GM10847 (cell line): ENCODE data around the gene SSR4.

ENCODE experiments used
- POLR2A ChIP-seq: IDR thresholded peaks from 2 replicates; pipeline ENCODE4 v1.6.1; 2011; ENCODE audit not compliant: insufficient read length; ENCODE audit errors: extremely low read depth

Gene SSR4

DNA sequence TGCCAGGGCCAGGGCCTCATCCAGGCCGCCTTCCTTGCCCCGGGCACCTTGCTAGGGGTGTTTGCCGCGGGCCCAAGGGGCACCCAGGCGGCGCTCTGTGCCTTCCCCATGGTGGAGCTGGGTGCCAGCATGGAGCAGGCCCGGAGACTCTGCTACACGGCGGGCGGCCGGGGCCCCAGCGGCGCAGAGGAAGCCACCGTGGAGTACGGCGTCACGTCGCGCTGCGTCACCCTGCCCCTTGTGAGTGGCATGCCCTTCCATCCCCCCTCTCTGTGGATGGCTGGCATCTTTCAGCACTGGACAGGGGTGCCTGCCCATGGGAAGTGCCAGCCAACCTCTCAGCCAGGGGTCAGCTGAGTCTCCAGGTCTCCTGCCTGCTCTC, 26.8 kb upstream of the SSR4 start:
- no peak for TF ChIP-seq POLR2A

DNA sequence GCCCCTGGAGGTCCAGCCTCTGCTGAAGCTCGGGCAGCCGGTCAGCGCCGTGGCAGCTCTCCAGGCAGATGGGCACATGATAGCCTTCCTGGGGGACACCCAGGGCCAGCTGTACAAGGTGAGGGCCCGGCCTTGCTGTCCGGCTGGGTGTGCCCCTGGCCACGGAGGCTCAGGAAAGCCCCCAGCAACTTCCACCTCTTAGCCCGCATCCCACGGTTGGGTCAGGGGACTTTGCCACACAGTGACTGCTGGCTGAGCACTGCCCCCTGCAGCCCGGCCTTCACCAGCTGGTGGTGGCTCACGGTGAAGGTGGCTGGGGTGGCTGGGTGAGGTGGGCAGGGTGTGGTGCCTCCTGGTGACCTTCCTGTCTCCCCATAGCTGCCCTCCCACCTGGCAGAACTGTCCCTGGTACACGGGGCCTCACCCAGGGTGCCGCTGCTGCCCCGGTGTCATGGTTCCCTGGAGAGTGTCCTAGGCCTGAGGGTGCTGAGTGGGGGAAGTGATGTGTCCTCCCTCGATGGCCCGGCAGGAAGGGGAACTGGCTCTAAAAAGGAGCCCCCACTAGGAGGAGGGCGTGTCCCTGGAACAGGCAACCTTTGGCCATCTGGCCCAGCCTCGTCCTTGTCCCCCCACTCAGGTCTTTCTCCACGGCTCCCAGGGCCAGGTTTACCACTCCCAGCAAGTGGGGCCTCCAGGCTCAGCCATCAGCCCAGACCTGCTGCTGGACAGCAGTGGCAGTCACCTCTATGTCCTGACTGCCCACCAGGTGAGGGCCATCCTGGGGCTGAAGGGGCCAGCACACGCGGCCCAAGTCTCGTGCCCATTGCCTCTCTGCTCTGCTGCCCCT, 25.9 kb upstream of the SSR4 start:
- no peak for TF ChIP-seq POLR2A

DNA sequence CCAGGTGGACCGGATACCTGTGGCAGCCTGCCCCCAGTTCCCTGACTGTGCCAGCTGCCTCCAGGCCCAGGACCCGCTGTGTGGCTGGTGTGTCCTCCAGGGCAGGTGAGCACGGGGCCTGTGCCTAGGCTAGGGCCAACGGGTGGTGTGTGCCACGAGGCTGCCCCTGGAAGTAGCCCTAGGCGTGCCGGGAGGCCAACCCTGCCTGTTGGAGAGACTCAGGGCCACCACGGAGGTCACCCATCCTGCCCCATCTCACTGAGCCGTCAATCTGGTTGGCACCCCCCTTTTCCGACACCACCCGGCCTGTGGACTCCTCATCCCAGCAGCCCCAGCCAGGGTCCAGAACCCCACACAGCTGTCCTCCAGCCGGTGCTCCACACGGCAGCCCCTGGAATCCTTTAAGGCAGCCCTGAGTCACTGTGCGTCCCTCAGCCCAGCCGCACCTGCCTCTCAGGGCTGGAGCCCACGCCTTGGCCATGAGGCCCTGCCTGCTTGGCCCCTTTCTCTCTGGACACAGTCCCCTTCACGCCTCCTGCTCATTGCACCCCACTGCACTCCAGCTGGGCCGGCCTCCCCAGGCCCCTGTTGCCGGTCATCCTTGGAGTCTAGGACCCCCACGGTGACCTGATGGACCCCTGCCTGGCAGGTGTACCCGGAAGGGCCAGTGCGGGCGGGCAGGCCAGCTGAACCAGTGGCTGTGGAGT, 25.2 kb upstream of the SSR4 start:
- TF ChIP-seq POLR2A: no peak

GRCh38 chrX:153769865-153770600, 24.4 kb upstream of the SSR4 start:
- TF ChIP-seq POLR2A: no peak

- no peak for TF ChIP-seq POLR2A
Measured at GRCh38 chrX:153770601-153771414, 23.7 kb upstream of the SSR4 start.

- TF ChIP-seq POLR2A: no peak
Measured at GRCh38 chrX:153771415-153772315, 22.8 kb upstream of the SSR4 start.

DNA sequence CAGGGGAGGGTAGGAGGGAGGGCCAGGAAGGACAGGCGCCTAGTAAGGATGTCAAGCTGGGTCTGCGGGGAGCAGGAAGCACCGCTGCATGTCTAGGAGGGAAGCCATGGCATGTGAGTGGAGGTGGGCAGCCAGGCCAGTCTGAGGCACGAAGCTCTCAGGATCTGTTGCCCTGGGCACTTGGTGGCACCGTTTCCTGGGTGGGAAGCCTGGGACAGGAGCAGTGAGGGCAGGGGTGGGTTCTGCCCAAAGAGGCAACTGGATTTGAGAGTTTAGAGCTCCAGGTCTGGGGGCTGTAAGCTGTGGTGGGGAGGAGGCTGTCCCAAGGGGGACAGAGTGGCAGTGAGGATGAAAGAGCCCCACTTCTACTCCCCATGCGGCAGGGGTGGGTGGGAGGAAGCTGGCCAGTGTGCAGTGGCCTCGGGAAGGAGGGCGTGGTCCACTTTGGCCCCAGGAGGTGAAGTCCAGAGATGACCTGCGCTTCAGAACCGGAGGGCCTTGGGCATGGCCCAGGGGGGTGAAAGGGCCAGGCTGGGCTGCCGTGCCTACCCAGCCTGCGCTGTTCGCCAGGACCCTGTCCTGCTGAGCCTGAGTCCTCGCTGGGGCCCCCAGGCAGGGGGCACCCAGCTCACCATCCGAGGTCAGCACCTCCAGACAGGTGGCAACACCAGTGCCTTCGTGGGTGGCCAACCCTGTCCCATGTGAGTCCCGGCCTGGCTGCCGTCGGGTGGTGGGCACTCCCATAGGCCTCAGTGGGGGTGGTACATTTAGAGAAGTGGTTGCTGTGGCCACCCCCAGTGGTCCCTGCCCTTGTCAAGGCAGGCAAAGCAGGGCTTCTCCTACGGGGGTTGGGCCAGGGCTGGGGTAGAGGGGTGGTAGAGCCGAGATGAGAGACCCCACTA, 21.9 kb upstream of the SSR4 start:
- no peak for TF ChIP-seq POLR2A

DNA sequence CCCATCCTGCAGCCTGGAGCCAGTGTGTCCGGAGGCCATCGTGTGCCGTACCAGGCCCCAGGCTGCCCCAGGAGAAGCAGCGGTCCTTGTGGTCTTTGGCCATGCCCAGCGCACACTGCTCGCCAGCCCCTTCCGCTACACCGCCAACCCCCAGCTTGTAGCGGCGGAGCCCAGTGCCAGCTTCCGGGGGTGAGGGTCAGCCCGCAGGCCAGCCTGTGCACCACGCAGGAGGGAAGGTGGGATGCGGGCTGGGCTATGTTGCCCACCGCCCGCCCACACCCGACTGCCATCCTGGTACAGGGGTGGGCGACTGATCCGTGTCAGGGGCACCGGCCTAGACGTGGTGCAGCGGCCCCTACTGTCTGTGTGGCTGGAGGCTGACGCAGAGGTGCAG, 21.3 kb upstream of the SSR4 start:
- no peak for TF ChIP-seq POLR2A

DNA sequence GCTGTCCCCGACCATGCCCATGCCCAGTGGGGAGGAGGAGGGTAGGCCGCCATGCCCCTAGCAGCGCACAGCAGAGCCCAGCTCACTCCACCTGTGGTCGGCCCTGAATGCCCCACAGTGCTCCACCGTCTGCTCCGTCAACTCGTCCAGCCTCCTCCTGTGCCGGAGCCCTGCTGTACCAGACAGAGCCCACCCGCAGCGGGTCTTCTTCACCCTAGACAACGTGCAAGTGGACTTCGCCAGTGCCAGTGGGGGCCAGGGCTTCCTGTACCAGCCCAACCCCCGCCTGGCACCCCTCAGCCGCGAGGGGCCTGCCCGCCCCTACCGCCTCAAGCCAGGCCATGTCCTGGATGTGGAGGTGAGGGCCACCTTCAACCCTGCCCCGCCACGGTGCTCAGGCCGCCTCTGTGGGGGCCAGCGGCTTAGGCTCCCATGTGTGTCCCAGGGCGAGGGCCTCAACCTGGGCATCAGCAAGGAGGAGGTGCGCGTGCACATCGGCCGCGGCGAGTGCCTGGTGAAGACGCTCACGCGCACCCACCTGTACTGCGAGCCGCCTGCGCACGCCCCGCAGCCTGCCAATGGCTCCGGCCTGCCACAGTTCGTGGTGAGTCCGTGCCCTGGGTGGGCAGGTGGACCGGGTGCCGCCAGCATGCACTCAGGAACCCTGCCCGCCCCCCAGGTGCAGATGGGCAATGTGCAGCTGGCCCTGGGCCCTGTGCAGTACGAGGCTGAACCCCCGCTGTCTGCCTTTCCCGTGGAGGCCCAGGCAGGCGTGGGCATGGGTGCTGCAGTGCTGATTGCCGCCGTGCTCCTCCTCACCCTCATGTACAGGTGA, 20.5 kb upstream of the SSR4 start:
- TF ChIP-seq POLR2A: no peak

- TF ChIP-seq POLR2A: no peak
Measured at GRCh38 chrX:153774576-153775292, 19.7 kb upstream of the SSR4 start.

GRCh38 chrX:153775293-153776119, 19.0 kb upstream of the SSR4 start:
- no peak for TF ChIP-seq POLR2A
